ENCODE data around the gene ZNF74. TPM values are rescaled to one million over a fixed set of nuclear protein-coding genes. Genes with fewer than 3 reads are reported as not detected.

Gene ZNF74
- total and polyA plus RNA-seq, 2 experiments from 2014 or later: 24.4 to 90.9 TPM

DNA sequence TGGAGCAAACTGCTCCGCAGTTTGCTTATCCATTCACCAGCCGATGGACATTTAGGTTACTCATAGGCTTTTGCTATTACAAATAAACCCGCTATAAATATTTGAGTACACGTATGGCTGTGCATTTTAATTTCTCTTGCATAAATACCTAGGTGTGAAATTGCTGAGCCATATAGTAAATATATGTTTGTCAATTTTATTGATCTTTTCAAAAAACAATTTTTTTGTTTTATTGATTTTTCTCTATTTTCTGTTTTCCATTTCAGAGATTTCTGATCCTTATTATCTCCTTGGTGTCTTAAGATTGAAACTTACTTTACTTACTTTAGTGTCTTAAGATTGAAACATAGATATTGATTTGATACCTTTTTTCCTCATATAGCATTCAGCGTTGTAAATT lies 4.5 kb downstream of the ZNF74 start:
- no peak overlapping the region for H3K4me3 ChIP-seq
- DNase-seq (ENCODE audit: low read depth in 1 of 2, low spot score in 1 of 2): no peak
- no peak overlapping the region for H3K27ac ChIP-seq
- TF ChIP-seq, protein P1, sequence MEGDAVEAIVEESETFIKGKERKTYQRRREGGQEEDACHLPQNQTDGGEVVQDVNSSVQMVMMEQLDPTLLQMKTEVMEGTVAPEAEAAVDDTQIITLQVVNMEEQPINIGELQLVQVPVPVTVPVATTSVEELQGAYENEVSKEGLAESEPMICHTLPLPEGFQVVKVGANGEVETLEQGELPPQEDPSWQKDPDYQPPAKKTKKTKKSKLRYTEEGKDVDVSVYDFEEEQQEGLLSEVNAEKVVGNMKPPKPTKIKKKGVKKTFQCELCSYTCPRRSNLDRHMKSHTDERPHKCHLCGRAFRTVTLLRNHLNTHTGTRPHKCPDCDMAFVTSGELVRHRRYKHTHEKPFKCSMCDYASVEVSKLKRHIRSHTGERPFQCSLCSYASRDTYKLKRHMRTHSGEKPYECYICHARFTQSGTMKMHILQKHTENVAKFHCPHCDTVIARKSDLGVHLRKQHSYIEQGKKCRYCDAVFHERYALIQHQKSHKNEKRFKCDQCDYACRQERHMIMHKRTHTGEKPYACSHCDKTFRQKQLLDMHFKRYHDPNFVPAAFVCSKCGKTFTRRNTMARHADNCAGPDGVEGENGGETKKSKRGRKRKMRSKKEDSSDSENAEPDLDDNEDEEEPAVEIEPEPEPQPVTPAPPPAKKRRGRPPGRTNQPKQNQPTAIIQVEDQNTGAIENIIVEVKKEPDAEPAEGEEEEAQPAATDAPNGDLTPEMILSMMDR (IDR thresholded peaks at IDR 0.05; ENCODE audit: low read depth, low read length): no peak
- H3K9me3 ChIP-seq (ENCODE audit: low read depth): no peaks in the 10 kb centered on the region
- peaks cover 11% of the 10 kb centered on the region for H3K4me1 ChIP-seq (ENCODE audit: low read depth)
- no peaks in the 10 kb centered on the region for H3K36me3 ChIP-seq
- no peaks in the 10 kb centered on the region for H3K27me3 ChIP-seq

DNA sequence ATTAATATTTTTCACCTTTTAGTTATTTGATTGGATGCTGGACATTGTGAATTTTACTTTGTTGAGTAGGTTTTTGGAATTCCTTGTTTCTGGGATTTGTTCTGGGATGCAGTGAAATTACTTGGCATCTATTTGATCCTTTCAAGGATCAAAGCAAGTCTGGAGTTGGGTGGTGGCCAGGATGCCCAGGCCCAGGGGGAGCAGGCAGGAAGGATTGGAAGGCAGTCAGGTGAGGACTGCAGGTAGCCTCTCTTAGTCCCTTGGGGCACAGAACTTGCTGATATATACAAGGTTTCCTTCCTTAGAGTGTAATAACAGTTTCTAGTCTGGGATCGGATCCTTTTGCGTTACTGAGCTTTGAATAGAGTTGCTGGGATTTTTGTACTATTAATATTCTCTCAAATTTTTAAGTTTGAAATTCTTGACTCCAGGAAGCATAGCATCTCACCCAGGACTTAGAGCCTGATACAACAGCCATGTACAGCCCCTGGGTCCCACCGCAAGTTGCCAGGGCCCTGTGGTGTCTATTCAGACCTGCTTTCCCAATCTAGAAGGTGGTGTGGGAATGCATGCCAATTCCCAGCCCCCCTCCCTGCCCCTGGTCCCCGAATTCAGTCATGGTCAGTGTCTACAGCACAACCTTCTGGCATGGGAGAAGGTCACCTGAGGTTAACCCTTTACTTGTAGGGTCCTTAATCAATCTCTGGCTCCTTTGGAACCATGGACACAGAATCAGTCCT lies 6.1 kb downstream of the ZNF74 start:
- Histone ChIP-seq H3K9me3 (ENCODE audit: low read depth) (no peaks in the 10 kb centered on the region), H3K36me3 (no peaks in the 10 kb centered on the region), H3K27ac (no peak overlapping the region), H3K27me3 (no peaks in the 10 kb centered on the region), H3K4me3 (no peak overlapping the region), H3K4me1 (ENCODE audit: low read depth) (peaks cover 11% of the 10 kb centered on the region)
- TF ChIP-seq, protein P1 (IDR thresholded peaks at IDR 0.05; ENCODE audit: low read depth, low read length): no peak
- DNase-seq (ENCODE audit: low read depth in 1 of 2, low spot score in 1 of 2): no peak

DNA sequence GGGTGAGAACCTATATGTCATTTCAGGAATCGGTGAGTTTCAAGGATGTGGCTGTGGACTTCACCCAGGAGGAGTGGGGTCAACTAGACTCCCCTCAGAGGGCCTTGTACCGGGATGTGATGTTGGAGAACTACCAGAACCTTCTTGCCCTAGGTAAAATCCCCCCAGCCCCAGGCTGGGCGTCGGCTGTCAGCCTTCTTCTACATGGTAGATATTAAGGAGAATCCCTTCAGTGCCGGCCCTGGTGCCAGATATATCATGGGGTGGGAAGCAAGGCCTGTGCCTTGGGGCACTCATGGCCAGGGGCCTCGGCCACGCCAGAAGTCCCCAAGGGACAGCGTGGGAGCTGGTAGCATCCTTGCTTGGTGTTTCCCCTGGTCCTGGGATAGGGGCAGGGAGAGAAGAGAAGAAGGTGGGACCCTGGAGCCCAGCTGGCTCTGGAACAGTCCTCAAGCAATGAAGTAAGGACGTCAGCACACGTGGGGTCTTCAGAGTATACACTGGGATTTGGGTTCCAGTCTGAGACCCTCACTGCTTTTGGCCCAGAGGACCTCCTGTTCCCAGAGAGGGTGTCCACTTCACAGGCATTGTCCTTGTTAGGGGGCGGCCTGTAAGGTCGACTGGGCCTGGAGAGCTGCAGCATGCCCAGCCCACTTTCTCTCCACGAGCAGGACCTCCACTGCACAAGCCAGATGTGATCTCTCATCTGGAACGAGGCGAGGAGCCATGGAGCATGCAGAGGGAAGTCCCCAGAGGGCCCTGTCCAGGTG lies 6.8 kb downstream of the ZNF74 start:
- Histone ChIP-seq H3K4me3 (no peak overlapping the region), H3K4me1 (ENCODE audit: low read depth) (peaks cover 11% of the 10 kb centered on the region), H3K9me3 (ENCODE audit: low read depth) (no peaks in the 10 kb centered on the region), H3K36me3 (no peaks in the 10 kb centered on the region), H3K27me3 (no peaks in the 10 kb centered on the region), H3K27ac (no peak overlapping the region)
- DNase-seq (ENCODE audit: low read depth in 1 of 2, low spot score in 1 of 2): no peak
- TF ChIP-seq, protein P1 (IDR thresholded peaks at IDR 0.05; ENCODE audit: low read depth, low read length): no peak

DNA sequence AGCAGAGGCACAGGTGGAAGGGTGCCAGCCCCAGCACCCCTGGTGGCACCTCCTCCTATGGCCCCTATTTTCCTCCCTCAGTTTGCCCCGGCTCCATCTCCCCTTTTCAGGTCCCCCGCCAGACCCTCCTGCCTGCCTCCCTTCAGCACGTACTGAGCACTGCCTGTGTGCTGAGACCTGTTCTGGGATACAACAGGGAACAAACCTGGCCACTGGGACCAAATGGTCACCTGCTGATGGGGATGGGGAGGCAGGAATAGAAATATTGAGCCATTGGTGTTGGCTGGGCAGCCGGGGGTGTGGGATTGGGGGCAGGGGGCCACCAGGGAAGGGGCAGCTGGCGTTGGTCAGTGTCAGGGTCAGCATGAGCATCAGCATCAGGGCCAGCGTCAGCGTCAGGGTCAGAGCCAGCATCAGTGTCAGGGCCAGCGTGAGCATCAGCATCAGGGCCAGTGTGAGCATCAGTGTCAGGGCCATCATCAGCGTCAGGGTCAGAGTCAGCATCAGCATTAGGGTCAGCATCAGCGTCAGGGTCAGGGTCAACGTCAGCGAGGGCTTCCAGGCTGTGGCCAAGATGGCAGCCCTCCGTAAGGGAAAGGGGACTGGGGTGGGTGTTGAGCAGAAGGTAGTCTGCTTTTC lies 7.5 kb downstream of the ZNF74 start:
- H3K4me1 ChIP-seq (ENCODE audit: low read depth): peaks cover 4% of the 10 kb centered on the region
- H3K4me3 ChIP-seq: no peak overlapping the region
- peaks cover 3% of the 10 kb centered on the region for H3K36me3 ChIP-seq
- H3K9me3 ChIP-seq (ENCODE audit: low read depth): no peaks in the 10 kb centered on the region
- no peak for DNase-seq (ENCODE audit: low read depth in 1 of 2, low spot score in 1 of 2)
- TF ChIP-seq, protein P1 (IDR thresholded peaks at IDR 0.05; ENCODE audit: low read depth, low read length): no peak
- no peaks in the 10 kb centered on the region for H3K27me3 ChIP-seq
- H3K27ac ChIP-seq: no peak overlapping the region

DNA sequence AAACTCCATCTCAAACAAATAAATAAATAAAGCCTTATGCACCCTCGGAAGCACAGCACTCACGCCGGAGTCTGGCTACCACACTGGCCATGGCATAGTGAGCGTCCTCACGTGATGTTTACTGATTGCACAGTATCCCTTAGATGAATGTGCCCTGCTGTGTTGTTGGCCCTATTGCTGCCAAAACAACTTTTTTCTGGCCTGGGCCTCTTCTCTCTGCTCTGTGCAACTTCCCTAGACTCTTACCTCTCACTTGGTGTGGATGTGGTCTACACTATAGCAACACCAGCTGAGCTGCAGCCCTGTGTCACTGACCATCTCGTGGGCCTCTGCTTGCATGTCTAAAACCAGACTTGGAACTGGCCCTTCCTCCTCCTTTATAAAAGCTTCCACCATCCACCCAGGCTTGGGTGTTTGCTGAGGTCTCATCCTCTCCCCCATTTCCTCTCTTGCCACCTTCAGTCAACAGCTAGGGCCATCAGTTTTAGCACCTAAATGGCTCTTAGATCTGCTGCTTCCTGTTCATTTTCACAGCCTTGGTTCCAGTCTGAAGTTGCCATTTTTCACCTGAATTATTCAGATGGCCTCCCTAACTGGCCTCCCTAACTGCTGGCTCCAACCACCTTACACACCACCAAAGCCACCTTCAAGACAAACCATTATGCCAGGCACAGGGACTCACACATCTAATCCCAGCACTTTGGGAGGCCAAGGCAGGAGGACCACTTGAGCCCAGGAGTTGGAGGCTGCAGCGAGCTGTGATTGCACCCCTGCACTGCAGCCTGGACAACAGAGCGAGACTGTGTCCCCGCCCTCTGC lies 9.2 kb downstream of the ZNF74 start:
- H3K27me3 ChIP-seq: no peaks in the 10 kb centered on the region
- TF ChIP-seq, protein P1 (IDR thresholded peaks at IDR 0.05; ENCODE audit: low read depth, low read length): no peak
- DNase-seq (ENCODE audit: low read depth in 1 of 2, low spot score in 1 of 2): no peak
- no peaks in the 10 kb centered on the region for H3K9me3 ChIP-seq (ENCODE audit: low read depth)
- H3K4me3 ChIP-seq: no peak overlapping the region
- no peaks in the 10 kb centered on the region for H3K4me1 ChIP-seq (ENCODE audit: low read depth)
- H3K36me3 ChIP-seq: peaks cover 3% of the 10 kb centered on the region
- H3K27ac ChIP-seq: no peak overlapping the region
